ENCODE data around the gene PRPF40B. TPM values are rescaled to one million over a fixed set of nuclear protein-coding genes. Genes with fewer than 3 reads are reported as not detected.

Gene PRPF40B
- total RNA-seq, 4 donors from 2014 or later: 3.7 to 18.2 (median 15.5) TPM

- H3K27me3 ChIP-seq: no peaks in the 10 kb centered on the region
- no peak overlapping the region for H3K4me3 ChIP-seq
- no peak for DNase-seq
- no peaks in the 10 kb centered on the region for H3K9me3 ChIP-seq
- no peak overlapping the region for H3K27ac ChIP-seq
- peaks cover 0 to 25% (median 22%) of the 10 kb centered on the region in 4 donors for H3K4me1 ChIP-seq
- TF ChIP-seq POLR2A (IDR thresholded peaks at IDR 0.05): no peak
- TF ChIP-seq, protein P1, sequence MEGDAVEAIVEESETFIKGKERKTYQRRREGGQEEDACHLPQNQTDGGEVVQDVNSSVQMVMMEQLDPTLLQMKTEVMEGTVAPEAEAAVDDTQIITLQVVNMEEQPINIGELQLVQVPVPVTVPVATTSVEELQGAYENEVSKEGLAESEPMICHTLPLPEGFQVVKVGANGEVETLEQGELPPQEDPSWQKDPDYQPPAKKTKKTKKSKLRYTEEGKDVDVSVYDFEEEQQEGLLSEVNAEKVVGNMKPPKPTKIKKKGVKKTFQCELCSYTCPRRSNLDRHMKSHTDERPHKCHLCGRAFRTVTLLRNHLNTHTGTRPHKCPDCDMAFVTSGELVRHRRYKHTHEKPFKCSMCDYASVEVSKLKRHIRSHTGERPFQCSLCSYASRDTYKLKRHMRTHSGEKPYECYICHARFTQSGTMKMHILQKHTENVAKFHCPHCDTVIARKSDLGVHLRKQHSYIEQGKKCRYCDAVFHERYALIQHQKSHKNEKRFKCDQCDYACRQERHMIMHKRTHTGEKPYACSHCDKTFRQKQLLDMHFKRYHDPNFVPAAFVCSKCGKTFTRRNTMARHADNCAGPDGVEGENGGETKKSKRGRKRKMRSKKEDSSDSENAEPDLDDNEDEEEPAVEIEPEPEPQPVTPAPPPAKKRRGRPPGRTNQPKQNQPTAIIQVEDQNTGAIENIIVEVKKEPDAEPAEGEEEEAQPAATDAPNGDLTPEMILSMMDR (IDR thresholded peaks at IDR 0.05): no peak
- peaks cover 0 to 32% (median 0%) of the 10 kb centered on the region in 3 donors for H3K36me3 ChIP-seq
Measured at GRCh38 chr12:49658276-49658675, 34.9 kb downstream of the PRPF40B start.

DNA sequence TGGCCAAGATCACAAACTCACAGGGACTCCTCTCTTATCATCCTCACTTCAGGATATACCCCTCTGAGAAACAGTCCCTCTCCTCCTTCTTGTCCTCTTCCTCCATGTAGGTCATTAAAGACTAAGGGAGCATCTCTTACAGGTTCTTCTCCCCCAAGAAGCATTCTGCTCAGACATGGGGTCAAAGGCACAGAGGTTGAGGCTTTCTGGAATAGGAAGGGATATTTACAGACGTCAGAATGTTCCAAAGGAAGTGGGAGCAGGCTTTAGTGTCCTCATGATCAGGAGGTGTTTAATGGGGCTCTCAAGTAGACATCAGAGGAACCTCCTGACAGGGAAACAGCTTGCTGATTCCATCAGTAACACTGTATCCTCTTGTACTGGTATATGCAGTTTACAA lies 36.4 kb downstream of the PRPF40B start:
- H3K27me3 ChIP-seq: no peaks in the 10 kb centered on the region
- H3K4me3 ChIP-seq: no peak overlapping the region
- peaks cover 0 to 39% (median 37%) of the 10 kb centered on the region in 4 donors for H3K4me1 ChIP-seq
- no peak for DNase-seq
- H3K36me3 ChIP-seq: peaks cover 0 to 18% (median 0%) of the 10 kb centered on the region in 3 donors
- TF ChIP-seq, protein P1 (IDR thresholded peaks at IDR 0.05): no peak
- TF ChIP-seq POLR2A (IDR thresholded peaks at IDR 0.05): no peak
- H3K27ac ChIP-seq: no peak overlapping the region
- H3K9me3 ChIP-seq: no peaks in the 10 kb centered on the region

GRCh38 chr12:49661191-49661590 lies 37.8 kb downstream of the PRPF40B start:
- peak in 1 of 3 donors; percentile 29 for DNase-seq
- no peak for TF ChIP-seq POLR2A (IDR thresholded peaks at IDR 0.05)
- TF ChIP-seq, protein P1 (IDR thresholded peaks at IDR 0.05): no peak
- Histone ChIP-seq H3K36me3 (peaks cover 0 to 18% (median 0%) of the 10 kb centered on the region in 3 donors), H3K27me3 (no peaks in the 10 kb centered on the region), H3K27ac (peak overlapping the region in 2 of 4 donors; percentile 84 to 88), H3K4me3 (no peak overlapping the region), H3K4me1 (peaks cover 0 to 48% (median 39%) of the 10 kb centered on the region in 4 donors), H3K9me3 (no peaks in the 10 kb centered on the region)

GRCh38 chr12:49661746-49662145 lies 38.4 kb downstream of the PRPF40B start:
- H3K27ac ChIP-seq: peak overlapping the region; percentile 74 to 88 (median 80)
- H3K36me3 ChIP-seq: peaks cover 0 to 16% (median 0%) of the 10 kb centered on the region in 3 donors
- DNase-seq: no peak

DNA sequence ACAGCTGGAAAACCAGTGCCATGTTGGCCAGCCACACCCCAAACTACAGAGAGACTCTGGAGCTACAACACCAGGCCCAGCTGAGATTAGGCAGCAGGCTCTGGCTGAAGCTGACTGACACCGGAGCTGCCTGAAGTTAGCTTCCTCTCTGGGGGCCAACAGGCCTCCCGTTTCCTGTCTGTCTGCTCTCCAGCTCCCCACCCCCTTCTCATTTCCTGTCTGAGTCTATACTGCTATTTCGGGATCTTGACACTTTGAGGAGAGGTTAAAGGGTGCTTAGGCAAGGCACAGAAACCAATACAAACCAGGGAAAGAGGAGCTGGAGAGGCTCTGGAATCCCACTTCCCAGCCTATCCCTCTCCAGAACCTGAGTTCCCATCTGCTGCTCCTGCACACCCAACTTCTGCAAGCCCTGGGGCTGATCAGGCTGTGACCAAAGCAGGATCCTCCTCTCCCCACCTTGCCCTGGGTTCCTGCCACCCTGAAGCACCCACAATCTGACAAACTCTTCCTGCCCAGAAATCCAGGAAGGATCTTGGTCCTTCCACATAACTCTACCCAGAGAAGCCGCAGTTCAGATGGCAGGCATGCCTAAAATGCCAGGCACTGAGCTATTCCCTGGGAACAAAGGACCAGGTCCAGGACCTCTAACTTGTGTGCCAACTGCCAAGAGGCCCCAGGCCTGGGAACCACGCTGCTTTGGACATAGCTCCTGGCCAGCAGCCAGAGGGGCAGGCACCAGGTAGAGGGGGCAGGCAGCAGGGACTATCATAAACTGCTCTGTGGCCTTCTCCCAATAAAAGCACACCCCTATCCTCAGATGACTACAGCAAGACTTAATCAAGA lies 39.9 kb downstream of the PRPF40B start:
- H3K4me3 ChIP-seq: peak overlapping the region in 2 of 4 donors; percentile 2 to 13
- no peaks in the 10 kb centered on the region for H3K9me3 ChIP-seq
- peaks cover 0 to 48% (median 39%) of the 10 kb centered on the region in 4 donors for H3K4me1 ChIP-seq
- DNase-seq: peak in 2 of 3 donors; percentile 88 to 90
- no peaks in the 10 kb centered on the region for H3K27me3 ChIP-seq
- H3K36me3 ChIP-seq: peaks cover 0 to 5% (median 0%) of the 10 kb centered on the region in 3 donors
- peak overlapping the region; percentile 74 to 88 (median 80) for H3K27ac ChIP-seq
- TF ChIP-seq, protein P1 (IDR thresholded peaks at IDR 0.05): no peak
- TF ChIP-seq POLR2A (IDR thresholded peaks at IDR 0.05): no peak

More at GRCh38 chr12:49661746-49662145, 38.4 kb downstream of the PRPF40B start:
- TF ChIP-seq, protein P1 (IDR thresholded peaks at IDR 0.05): no peak
- no peak for TF ChIP-seq POLR2A (IDR thresholded peaks at IDR 0.05)
- H3K9me3 ChIP-seq: no peaks in the 10 kb centered on the region
- no peak overlapping the region for H3K4me3 ChIP-seq
- peaks cover 0 to 48% (median 39%) of the 10 kb centered on the region in 4 donors for H3K4me1 ChIP-seq
- no peaks in the 10 kb centered on the region for H3K27me3 ChIP-seq
